CD8-positive, alpha-beta memory T cell (primary cell): Measurements from ENCODE around the gene DISC1. TPM values are rescaled to one million over a fixed set of nuclear protein-coding genes. Genes with fewer than 3 reads are reported as not detected.

Source experiments
- CTCF ChIA-PET: fragments of 350-600 bp; sonication (Branson Sonifier 250); formaldehyde crosslinking; loops from one replicate; lab custom pipeline; 2021; ENCODE audit warnings: antibody characterized with exemption; lab: Charles Lee
- POLR2A ChIA-PET: fragments of 350-600 bp; sonication (Branson Sonifier 250); formaldehyde crosslinking; loops from one replicate; lab custom pipeline; 2021; ENCODE audit warnings: antibody characterized with exemption; lab: Charles Lee
- DNase-seq, 5 donors: peaks; one replicate each; pipeline versions ENCODE4 v3.0.0 to v3.0.0-alpha.2; 2020 to 2022; ENCODE audit warnings: mixed read lengths in 1 of 5
- H3K27ac ChIP-seq: one replicate; pipeline ENCODE4 v1.7.0; 2013; ENCODE audit warnings: low read depth, mild to moderate bottlenecking, low read length, moderate library complexity
- H3K27me3 ChIP-seq: 2 replicates; pipeline ENCODE4 v1.7.0; 2013; ENCODE audit warnings: low read length, mild to moderate bottlenecking; ENCODE audit not compliant: insufficient read depth, poor library complexity, severe bottlenecking
- H3K36me3 ChIP-seq: 2 replicates; pipeline ENCODE4 v1.7.0; 2013; ENCODE audit warnings: mild to moderate bottlenecking, low read length, moderate library complexity; ENCODE audit not compliant: insufficient read depth
- H3K4me1 ChIP-seq: 2 replicates; pipeline ENCODE4 v1.7.0; 2013; ENCODE audit warnings: mild to moderate bottlenecking, low read length, moderate library complexity; ENCODE audit not compliant: insufficient read depth
- H3K4me3 ChIP-seq: 2 replicates; pipeline ENCODE4 v1.7.0; 2013; ENCODE audit warnings: mild to moderate bottlenecking, low read length
- H3K9me3 ChIP-seq: 2 replicates; pipeline ENCODE4 v1.7.0; 2013; ENCODE audit warnings: mild to moderate bottlenecking, low read length
- H3K27ac Mint-ChIP-seq, 8 donors: one replicate each; pipeline ENCODE4 v1.8.0; 2020 to 2021; ENCODE audit warnings: mixed read lengths in 8 of 8, mild to moderate bottlenecking in 6 of 8, inconsistent platforms in 3 of 8, moderate library complexity in 3 of 8
- H3K27me3 Mint-ChIP-seq, 2 donors: one replicate each; pipeline ENCODE4 v1.8.0; 2020 to 2021; ENCODE audit warnings: mixed read lengths in 2 of 2, mild to moderate bottlenecking in 1 of 2, moderate library complexity in 1 of 2
- H3K36me3 Mint-ChIP-seq, 3 donors: one replicate each; pipeline ENCODE4 v1.8.0; 2020 to 2021; ENCODE audit warnings: mixed read lengths in 3 of 3, inconsistent platforms in 1 of 3, mild to moderate bottlenecking in 1 of 3
- H3K4me1 Mint-ChIP-seq, 3 donors: one replicate each; pipeline ENCODE4 v1.8.0; 2020 to 2021; ENCODE audit warnings: mixed read lengths in 3 of 3, inconsistent platforms in 1 of 3, mild to moderate bottlenecking in 1 of 3
- H3K4me3 Mint-ChIP-seq, 7 donors: one replicate each; pipeline ENCODE4 v1.8.0; 2020 to 2021; ENCODE audit warnings: mixed read lengths in 7 of 7, mild to moderate bottlenecking in 6 of 7, moderate library complexity in 4 of 7, inconsistent platforms in 2 of 7
- H3K9me3 Mint-ChIP-seq, 5 donors: one replicate each; pipeline ENCODE4 v1.8.0; 2020 to 2022; ENCODE audit warnings: mixed read lengths in 5 of 5, mild to moderate bottlenecking in 3 of 5, moderate library complexity in 2 of 5, inconsistent platforms in 1 of 5
- polyA plus RNA-seq: library from polyadenylated mRNA; unstranded; fragments of 300-500 nt; fragmentation: Illumina TruSeq; gene quantifications from one replicate; pipeline ENCODE4 v1.2.3, GENCODE V29; 2021
- total RNA-seq, 2 experiments: library from RNA; stranded (reverse); gene quantifications; one replicate each; pipeline ENCODE4 v1.2.3, GENCODE V29; 2021

Gene DISC1
- total and polyA plus RNA-seq, 3 experiments from 2014 or later, result 0.60 to 2.4 (median 1.0) TPM

DNA sequence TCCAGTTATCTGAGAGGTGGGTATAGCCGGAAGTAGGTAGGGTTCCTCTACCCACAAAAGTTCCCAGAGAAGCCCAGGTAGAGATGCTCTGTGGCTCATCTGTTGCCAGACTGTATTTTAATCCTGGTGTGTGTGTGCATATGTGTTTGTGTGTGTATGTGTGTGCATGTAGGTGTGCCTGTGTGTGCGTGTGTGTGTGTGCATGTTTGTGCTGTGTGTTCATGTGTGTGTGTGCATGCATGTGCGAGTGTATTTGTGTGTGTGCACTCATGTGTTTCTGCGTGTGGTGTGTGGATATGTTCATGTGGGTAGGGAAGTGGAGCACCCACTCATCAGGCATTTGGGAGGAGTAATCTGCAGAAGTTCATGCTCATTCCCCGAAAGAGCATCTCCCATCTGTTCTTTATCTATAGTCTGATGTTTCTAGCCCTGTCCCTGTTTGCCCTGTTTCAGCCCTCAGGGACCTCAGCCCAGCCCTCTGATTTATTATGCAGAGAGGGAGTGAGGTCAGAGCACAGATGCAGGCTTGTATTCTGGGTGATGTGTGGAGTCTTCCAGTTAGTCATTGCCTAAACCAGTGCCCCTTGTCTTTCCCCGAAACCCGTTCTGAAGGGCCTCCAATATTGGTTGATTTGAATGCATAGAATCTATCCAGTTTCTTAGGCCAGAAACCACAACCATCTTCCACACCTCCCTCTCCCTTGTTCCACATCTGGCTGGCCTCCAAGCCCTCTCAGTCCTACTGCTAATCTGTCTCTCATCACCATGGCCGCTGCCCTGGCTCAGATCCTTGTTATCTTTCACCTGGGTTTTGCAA is 69.1 kb downstream of the DISC1 start:
- H3K4me3 ChIP-seq, result no peak overlapping the region
- Mint-ChIP-seq H3K9me3 (no peaks in the 10 kb centered on the region), H3K4me1 (peaks cover 9 to 13% (median 10%) of the 10 kb centered on the region in 3 donors), H3K36me3 (peaks cover 6 to 31% (median 22%) of the 10 kb centered on the region in 3 donors), H3K27ac (no peak overlapping the region), H3K4me3 (no peak overlapping the region), H3K27me3 (no peaks in the 10 kb centered on the region)
- no peaks in the 10 kb centered on the region for H3K4me1 ChIP-seq
- H3K27me3 ChIP-seq, result no peaks in the 10 kb centered on the region
- ChIA-PET CTCF (no interaction called here), POLR2A (no interaction called here)
- H3K36me3 ChIP-seq, result no peaks in the 10 kb centered on the region
- no peak overlapping the region for H3K27ac ChIP-seq
- H3K9me3 ChIP-seq, result no peaks in the 10 kb centered on the region
- no peak for DNase-seq

DNA sequence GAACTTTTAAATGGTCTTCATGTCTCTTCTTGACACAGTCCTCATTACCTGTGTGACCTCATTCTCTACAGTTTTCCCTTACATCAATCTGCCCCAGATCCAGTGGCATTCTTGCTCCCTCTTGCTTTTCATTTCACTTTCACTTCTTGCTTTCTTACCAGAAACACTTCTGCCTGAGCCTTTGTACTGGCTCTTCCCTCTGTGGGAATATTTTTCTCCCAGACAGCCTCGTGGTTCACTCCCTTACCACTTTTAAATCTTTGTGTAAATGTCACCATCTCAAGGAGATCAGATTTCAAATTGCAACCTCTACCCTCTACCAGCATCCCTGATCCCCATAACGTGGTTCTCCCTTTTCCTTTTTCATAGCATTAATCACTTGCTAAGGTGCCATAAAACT is 73.2 kb downstream of the DISC1 start:
- Mint-ChIP-seq H3K9me3 (no peaks in the 10 kb centered on the region), H3K4me3 (no peak overlapping the region), H3K36me3 (peaks cover 24 to 40% (median 29%) of the 10 kb centered on the region in 3 donors), H3K27ac (peak overlapping the region in 3 of 8 donors; percentile 3 to 90 (median 88)), H3K27me3 (no peaks in the 10 kb centered on the region), H3K4me1 (peaks cover 7 to 17% (median 9%) of the 10 kb centered on the region in 3 donors)
- H3K36me3 ChIP-seq, result no peaks in the 10 kb centered on the region
- no peaks in the 10 kb centered on the region for H3K4me1 ChIP-seq
- no peaks in the 10 kb centered on the region for H3K27me3 ChIP-seq
- no peaks in the 10 kb centered on the region for H3K9me3 ChIP-seq
- POLR2A ChIA-PET, result no interaction called here
- H3K27ac ChIP-seq, result no peak overlapping the region
- H3K4me3 ChIP-seq, result no peak overlapping the region
- CTCF ChIA-PET, result no interaction called here
- no peak for DNase-seq

DNA sequence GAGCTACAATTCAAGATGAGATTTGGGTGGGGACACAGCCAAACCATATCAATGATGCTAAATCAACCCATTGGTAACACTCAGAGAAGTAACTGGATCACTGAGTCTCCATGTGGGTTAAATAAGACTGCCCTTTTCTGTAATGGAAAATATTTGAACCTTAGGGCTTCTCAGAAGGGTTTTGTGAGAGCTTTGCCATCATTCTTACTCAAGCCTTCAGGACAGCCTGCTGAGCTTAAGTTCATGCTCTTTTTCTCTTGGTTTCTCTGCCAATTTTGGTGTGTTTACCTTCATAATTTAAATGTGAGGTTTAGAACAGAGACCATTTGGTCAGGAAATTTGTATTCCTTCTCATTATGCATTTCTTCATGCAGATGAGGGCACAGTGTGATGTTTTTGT is 74.7 kb downstream of the DISC1 start:
- H3K9me3 ChIP-seq, result no peaks in the 10 kb centered on the region
- POLR2A ChIA-PET, result no interaction called here
- Mint-ChIP-seq H3K9me3 (no peaks in the 10 kb centered on the region), H3K4me1 (peaks cover 9 to 20% (median 10%) of the 10 kb centered on the region in 3 donors), H3K36me3 (peaks cover 19 to 34% (median 23%) of the 10 kb centered on the region in 3 donors), H3K27ac (no peak overlapping the region), H3K27me3 (no peaks in the 10 kb centered on the region), H3K4me3 (no peak overlapping the region)
- CTCF ChIA-PET, result no interaction called here
- H3K27ac ChIP-seq, result no peak overlapping the region
- no peaks in the 10 kb centered on the region for H3K27me3 ChIP-seq
- no peaks in the 10 kb centered on the region for H3K36me3 ChIP-seq
- H3K4me1 ChIP-seq, result no peaks in the 10 kb centered on the region
- no peak for DNase-seq
- H3K4me3 ChIP-seq, result no peak overlapping the region

DNA sequence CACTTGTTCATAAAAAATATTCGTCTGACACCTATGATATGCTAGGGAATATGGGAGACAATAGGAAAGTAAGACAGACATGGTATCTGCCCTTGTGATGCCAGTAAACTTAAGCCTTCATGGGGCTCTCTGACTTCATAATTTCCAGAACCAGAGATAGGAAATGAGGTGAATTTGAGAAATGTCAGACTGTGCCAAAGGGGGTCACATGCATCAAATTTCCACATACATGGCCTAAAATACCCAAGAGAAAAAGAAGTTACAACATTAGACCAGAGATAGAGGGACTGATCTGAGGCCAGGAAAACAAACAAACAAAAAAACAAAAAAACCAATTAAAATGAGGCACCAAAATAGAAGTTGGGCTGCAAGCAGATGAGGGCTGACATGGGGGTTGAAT is 75.7 kb downstream of the DISC1 start:
- Mint-ChIP-seq H3K27me3 (no peaks in the 10 kb centered on the region), H3K27ac (no peak overlapping the region), H3K36me3 (peaks cover 15 to 33% (median 23%) of the 10 kb centered on the region in 3 donors), H3K4me1 (peaks cover 9 to 20% (median 10%) of the 10 kb centered on the region in 3 donors), H3K4me3 (no peak overlapping the region), H3K9me3 (no peaks in the 10 kb centered on the region)
- Histone ChIP-seq H3K27ac (no peak overlapping the region), H3K4me3 (no peak overlapping the region), H3K36me3 (no peaks in the 10 kb centered on the region), H3K27me3 (no peaks in the 10 kb centered on the region), H3K4me1 (no peaks in the 10 kb centered on the region), H3K9me3 (no peaks in the 10 kb centered on the region)
- ChIA-PET POLR2A (no interaction called here), CTCF (no interaction called here)
- DNase-seq, result no peak

DNA sequence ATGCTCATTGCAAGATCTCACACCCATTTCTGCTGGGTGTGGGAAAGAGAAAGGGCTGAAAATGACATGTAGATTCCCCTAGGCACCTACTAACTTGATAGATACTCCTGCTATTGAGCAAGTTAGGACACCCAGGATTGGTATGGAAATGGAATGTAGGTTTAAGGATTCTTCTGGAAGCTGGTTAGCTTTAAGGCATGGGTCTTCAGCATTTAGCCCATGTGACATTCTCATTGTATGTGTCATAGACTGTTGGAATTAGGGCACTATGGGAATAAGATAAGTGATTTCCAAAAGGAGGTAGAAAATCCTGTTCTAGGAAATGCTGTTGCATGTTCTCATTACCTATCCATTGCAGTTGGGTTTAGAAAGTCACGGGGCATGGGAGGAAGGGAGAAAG is 76.2 kb downstream of the DISC1 start:
- H3K27ac ChIP-seq, result no peak overlapping the region
- H3K36me3 ChIP-seq, result no peaks in the 10 kb centered on the region
- H3K4me3 ChIP-seq, result no peak overlapping the region
- POLR2A ChIA-PET, result no interaction called here
- Mint-ChIP-seq H3K9me3 (no peaks in the 10 kb centered on the region), H3K4me3 (no peak overlapping the region), H3K36me3 (peaks cover 15 to 33% (median 23%) of the 10 kb centered on the region in 3 donors), H3K27ac (no peak overlapping the region), H3K27me3 (no peaks in the 10 kb centered on the region), H3K4me1 (peaks cover 9 to 20% (median 10%) of the 10 kb centered on the region in 3 donors)
- no peaks in the 10 kb centered on the region for H3K27me3 ChIP-seq
- no peaks in the 10 kb centered on the region for H3K9me3 ChIP-seq
- DNase-seq, result no peak
- CTCF ChIA-PET, result no interaction called here
- H3K4me1 ChIP-seq, result no peaks in the 10 kb centered on the region

DNA sequence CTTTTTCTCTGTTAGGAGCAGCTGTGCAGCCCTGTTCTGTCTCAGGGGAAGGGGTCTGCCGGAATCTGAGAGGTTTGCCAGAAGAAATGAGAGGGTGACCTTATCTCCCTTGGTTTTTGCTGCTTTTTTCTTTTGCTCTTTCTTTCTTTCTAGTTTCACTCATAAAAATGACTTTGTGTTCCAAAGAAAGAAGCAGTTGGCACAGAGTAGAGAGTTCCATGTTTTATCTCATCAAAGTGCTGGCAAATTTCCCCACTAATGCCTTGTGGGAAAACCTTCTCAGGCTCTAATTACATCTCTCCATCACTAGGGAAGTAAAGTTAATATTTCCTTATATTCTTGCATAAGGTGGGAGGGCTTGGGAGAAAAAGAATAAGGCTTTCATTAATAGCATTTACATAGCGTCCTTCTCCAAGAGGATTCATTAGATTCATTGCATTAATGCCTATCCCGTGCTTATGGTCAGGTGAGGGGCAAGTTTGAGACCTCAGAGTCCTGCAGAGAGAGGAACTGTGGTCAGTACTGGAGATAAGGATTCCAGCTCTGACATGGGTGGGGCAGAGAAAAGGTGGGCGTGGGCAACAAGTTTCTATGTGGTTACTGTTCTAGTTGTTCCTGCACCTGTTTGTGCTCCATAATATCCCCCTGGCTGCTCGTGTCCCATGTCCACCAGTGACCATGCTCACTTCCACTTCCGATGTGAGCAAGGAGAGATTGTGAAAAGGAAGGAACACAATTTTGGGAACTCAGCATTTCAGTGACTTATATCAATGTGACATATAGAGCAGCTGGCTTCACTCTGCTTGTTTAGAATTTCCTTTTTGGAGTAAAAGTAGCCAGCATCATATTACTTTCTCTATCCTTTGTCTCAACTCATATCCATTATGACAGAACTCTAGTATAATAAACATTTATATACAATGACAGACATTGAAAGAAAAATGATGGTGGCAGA is 79.5 kb downstream of the DISC1 start:
- H3K4me1 ChIP-seq, result no peaks in the 10 kb centered on the region
- POLR2A ChIA-PET, result no interaction called here

DNA sequence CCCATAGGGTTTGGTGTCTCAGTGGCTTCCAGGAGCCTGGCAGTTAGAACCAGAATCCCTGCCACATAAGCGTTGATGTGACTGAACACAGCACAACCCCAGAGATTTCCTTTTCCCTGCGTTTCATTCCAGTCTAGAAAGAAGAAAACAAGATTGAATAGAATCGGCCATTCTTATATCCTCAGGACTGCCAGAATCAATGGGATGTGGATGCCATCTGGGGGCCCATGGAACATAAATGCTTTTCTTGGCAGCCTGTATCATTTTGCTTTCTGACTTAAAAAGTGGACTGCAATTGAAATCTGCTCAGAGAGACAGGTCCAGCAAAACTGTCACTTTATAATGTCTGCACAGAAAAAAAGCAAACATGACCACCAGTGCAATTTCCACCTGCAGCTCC is 80.3 kb downstream of the DISC1 start:
- H3K27me3 Mint-ChIP-seq, result peaks cover 0 to 3% of the 10 kb centered on the region in 2 donors
- CTCF ChIA-PET, result no interaction called here

More for the DNA sequence above, 79.5 kb downstream of the DISC1 start:
- Histone ChIP-seq H3K9me3 (no peaks in the 10 kb centered on the region), H3K27ac (no peak overlapping the region), H3K36me3 (no peaks in the 10 kb centered on the region), H3K27me3 (no peaks in the 10 kb centered on the region), H3K4me3 (no peak overlapping the region)
- Mint-ChIP-seq H3K9me3 (no peaks in the 10 kb centered on the region), H3K36me3 (peaks cover 15 to 23% (median 16%) of the 10 kb centered on the region in 3 donors), H3K4me3 (no peak overlapping the region), H3K27ac (peak overlapping the region in 1 of 8 donors; percentile 18), H3K27me3 (peaks cover 0 to 3% of the 10 kb centered on the region in 2 donors), H3K4me1 (peaks cover 0 to 10% (median 3%) of the 10 kb centered on the region in 3 donors)
- no peak for DNase-seq
- CTCF ChIA-PET, result no interaction called here

DNA sequence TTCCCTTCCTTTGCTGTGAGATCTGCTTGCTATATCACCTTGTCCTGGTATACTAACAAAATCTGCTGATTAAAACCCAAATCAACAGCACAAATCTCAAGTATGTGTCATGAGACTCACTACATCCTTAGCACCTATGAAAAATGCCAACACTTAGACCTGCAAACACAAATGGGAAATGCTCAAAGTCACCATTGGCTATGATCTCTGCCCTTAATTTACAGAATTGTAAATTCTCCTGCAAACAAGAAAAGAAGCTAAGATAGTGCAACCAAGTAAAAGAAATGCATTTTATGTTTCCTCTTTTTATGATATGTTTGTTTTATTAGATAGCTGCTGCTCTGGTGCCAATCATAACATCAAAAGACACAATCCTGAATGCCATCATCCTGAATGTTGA is 80.8 kb downstream of the DISC1 start:
- Histone ChIP-seq H3K9me3 (no peaks in the 10 kb centered on the region), H3K27me3 (no peaks in the 10 kb centered on the region), H3K27ac (no peak overlapping the region), H3K4me1 (no peaks in the 10 kb centered on the region), H3K4me3 (no peak overlapping the region), H3K36me3 (no peaks in the 10 kb centered on the region)
- CTCF ChIA-PET, result no interaction called here
- peaks cover 0 to 10% (median 3%) of the 10 kb centered on the region in 3 donors for H3K4me1 Mint-ChIP-seq
- no peak for DNase-seq
- no peak overlapping the region for H3K4me3 Mint-ChIP-seq
- H3K27me3 Mint-ChIP-seq, result peaks cover 0 to 3% of the 10 kb centered on the region in 2 donors
- peaks cover 10 to 20% (median 18%) of the 10 kb centered on the region in 3 donors for H3K36me3 Mint-ChIP-seq
- H3K9me3 Mint-ChIP-seq, result no peaks in the 10 kb centered on the region
- POLR2A ChIA-PET, result no interaction called here
- H3K27ac Mint-ChIP-seq, result no peak overlapping the region

More for the DNA sequence above, 80.3 kb downstream of the DISC1 start:
- POLR2A ChIA-PET, result no interaction called here
- H3K9me3 ChIP-seq, result no peaks in the 10 kb centered on the region
- no peaks in the 10 kb centered on the region for H3K36me3 ChIP-seq
- H3K27ac ChIP-seq, result no peak overlapping the region
- peaks cover 0 to 10% (median 3%) of the 10 kb centered on the region in 3 donors for H3K4me1 Mint-ChIP-seq
- H3K36me3 Mint-ChIP-seq, result peaks cover 14 to 23% (median 19%) of the 10 kb centered on the region in 3 donors
- H3K4me1 ChIP-seq, result no peaks in the 10 kb centered on the region
- H3K9me3 Mint-ChIP-seq, result no peaks in the 10 kb centered on the region
- no peak overlapping the region for H3K4me3 ChIP-seq
- no peak for DNase-seq
- H3K27me3 ChIP-seq, result no peaks in the 10 kb centered on the region
- no peak overlapping the region for H3K4me3 Mint-ChIP-seq
- H3K27ac Mint-ChIP-seq, result peak overlapping the region in 1 of 8 donors; percentile 74
